GM12872 (cell line): ENCODE results near the gene IFNA10.
"Not testable (repeated sequence)": the region's sequence is repeated elsewhere in the genome, so short reads cannot be mapped to it uniquely, and the experiment has no call there.

ENCODE experiments used
- TF ChIP-seq, protein P1 (sequence below): IDR thresholded peaks from 3 replicates; pipeline ENCODE4 v1.5.1; 2011; ENCODE audit warnings: low read depth, mild to moderate bottlenecking, low read length, moderate library complexity; ENCODE audit not compliant: insufficient read depth

The IFNA10 gene

DNA sequence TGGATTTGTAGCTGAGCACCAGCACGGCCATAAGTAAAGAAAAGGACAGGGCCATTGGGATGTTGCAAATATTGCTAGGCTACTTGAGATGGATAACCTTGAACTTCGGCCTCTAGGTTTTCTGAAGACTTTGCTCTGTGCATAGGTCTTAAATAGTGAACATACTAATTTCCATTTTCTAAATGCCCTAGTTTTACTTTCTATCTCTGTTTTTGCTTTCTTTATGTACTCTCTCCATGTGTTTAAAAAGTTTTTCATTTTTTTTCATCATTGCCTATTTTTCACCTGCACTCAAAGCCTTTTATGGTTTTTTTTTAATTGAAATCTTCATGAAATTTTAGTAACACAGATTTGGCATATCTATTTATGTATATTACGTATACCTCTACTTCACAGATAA is at the start of gene IFNA10:
Gene IFNA10 (minus strand): TSS at position 101 of the 400 bp plus-strand sequence. CDS start 46 bp downstream, at position 55.
- TF ChIP-seq, protein P1, sequence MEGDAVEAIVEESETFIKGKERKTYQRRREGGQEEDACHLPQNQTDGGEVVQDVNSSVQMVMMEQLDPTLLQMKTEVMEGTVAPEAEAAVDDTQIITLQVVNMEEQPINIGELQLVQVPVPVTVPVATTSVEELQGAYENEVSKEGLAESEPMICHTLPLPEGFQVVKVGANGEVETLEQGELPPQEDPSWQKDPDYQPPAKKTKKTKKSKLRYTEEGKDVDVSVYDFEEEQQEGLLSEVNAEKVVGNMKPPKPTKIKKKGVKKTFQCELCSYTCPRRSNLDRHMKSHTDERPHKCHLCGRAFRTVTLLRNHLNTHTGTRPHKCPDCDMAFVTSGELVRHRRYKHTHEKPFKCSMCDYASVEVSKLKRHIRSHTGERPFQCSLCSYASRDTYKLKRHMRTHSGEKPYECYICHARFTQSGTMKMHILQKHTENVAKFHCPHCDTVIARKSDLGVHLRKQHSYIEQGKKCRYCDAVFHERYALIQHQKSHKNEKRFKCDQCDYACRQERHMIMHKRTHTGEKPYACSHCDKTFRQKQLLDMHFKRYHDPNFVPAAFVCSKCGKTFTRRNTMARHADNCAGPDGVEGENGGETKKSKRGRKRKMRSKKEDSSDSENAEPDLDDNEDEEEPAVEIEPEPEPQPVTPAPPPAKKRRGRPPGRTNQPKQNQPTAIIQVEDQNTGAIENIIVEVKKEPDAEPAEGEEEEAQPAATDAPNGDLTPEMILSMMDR: not testable (repeated sequence)

DNA sequence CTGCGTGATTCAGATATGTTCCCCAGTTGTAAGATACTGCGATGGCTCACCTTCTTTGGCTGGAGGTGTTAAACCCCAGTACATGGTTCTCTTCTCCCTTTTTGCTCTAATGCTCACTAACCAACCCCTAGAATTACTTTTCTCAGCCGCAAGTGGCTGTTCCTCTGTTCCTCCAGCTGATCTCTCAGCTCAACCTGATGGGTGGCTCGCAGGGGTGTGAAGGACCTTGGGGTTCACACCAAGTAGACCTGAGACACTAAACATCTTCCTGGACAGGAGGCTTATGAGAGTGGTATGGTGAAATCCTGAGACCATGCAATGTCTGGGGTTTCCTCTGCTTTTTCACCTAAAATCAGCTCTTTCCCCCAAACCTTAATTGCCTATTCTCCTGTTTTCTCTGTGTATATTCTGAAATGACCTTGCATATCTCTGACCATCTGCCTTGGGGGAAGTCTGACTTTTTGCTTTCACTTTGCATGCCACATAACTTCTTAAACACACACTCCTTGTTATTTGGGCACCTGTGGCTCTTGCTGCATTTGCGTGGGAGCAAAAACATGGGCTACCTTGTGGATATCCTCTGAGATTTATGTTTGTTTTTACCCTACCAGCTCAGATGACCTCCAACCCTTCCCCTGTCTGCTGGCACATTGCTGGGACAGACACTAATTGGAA is 48.7 kb upstream of the IFNA10 start:
- TF ChIP-seq, protein P1: no peak

DNA sequence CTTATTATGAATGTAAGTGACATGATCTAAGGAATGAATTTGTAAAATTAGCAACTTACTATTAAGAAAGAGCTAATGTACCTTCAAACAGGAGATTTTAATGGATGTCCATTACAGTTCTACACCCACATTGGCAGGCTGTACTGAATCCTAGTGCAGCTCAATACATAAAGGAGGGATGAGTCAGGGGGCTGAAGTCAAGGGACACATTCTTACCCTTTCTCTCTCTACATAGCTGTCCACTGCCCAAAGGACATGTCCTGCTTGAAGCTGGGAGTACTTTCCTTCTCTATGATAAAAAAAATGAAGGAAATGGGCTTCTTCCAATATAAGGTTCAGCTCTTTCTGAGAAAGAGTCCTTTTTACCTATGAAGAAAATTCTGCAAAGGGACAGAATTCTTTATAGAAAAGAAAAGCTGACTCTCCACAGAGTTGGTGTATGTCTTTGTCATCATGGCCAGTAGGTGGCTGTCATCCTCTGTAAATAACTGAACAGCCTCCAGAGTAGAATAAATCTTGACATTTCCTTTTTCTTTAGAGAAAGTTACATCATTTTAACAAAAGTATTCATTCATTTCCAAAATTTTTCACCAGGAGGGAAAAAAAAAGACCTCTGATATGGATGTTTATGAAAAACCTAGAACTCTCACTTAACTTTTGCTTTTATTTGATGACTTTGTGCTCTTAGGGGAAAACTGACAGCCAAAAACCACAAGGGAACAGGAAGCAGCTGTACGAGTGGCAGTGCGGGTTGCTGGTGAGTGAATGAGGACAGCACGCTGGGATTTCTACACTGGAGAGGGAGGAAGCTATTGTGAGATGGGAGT is 46.0 kb upstream of the IFNA10 start:
- TF ChIP-seq, protein P1: peak; percentile 66

DNA sequence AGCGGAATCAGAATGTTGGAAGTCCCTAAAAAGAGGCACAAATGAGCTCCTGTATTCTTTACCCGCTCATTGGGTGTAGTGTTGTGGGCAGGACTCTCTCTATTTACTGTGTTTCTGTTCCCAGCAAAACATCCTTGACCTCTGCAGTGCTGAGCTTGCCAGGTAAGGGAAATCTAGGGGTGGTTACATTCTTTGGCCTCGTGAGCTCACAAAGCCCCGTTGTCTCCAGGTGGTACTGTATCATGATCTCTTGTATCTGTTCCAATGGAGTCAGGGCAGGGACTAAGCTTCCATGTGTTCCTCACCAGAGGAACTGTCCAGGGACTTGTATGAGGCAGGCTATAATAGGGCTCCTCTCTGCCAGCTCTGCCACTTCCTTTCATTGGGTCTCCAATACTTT is 44.7 kb upstream of the IFNA10 start:
- TF ChIP-seq, protein P1: no peak

DNA sequence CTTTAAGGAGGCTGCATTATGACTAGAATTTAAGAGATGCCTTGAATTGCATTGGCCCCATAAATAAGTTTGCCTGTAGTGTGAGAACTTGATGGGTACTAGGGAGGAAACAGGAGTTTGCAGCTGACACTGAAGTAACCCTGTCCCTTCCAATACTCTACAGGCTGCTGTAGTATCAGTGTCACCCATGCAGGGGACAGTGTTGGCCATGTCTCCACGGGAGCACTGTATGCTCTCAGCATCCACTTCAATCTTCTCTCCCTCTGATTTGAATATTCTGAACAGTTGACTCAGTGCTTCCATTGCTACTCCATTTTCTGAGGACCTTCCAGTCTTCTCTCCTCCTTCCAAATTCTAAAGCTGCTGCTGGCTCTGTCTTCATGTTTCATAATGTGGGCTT is 44.2 kb upstream of the IFNA10 start:
- TF ChIP-seq, protein P1: peak; percentile 40; the same call in 1 of the 3 replicates

DNA sequence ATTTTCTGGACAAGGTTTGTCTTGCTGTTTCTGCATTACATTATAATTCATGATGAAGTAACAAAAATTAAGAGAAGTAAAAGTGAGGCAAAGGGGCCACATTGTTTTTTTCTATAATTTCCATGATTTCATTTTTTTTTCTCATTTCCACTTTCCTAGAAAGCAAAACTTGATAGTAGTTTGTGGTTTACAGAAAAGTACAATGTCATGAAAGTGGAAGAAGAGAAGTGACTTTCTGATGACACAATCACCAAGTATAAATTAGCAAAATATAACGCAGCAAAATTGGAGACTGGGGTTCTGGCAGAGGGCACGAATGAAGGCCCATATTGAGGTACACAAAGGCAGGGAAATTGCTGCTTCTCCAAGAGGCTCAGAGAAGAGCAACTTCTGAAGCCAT is 37.9 kb upstream of the IFNA10 start:
- TF ChIP-seq, protein P1: no peak

DNA sequence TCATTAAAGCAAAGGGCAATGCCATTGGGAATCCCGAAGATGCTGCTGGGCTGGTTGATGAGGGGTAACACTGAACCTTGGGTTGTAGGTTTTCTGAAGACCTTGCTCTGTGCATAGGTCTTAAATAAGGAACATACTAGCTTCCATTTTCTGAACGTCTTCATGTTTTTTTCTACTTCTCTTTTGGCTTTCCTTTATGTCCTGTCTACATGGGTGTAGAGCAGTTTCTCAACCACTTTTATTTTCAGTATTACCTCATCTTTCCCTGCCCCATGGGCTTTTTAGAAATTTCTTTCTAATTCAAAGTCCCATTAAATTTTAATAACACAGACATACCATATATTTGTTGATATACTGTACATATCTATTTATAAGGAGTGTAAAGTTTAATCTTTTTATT is 33.0 kb upstream of the IFNA10 start, which contains the start of gene IFNA14:
Gene IFNA14 (minus strand): TSS at position 95 of the 400 bp plus-strand sequence. CDS start 70 bp downstream, at position 25.
- TF ChIP-seq, protein P1: no peak
